GM19035 (cell line): ENCODE data around the gene MORC4.

Source experiments
- ATAC-seq: cut with Tn5 transposase; IDR thresholded peaks from one replicate; pipeline ENCODE4 v1.9.1; 2021; ENCODE audit not compliant: unreplicated experiment

MORC4 gene

GRCh38 chrX:106954041-106954440, 46.0 kb downstream of the MORC4 start:
- ATAC-seq, result no peak

GRCh38 chrX:106952988-106953387, 47.0 kb downstream of the MORC4 start:
- ATAC-seq, result no peak

DNA sequence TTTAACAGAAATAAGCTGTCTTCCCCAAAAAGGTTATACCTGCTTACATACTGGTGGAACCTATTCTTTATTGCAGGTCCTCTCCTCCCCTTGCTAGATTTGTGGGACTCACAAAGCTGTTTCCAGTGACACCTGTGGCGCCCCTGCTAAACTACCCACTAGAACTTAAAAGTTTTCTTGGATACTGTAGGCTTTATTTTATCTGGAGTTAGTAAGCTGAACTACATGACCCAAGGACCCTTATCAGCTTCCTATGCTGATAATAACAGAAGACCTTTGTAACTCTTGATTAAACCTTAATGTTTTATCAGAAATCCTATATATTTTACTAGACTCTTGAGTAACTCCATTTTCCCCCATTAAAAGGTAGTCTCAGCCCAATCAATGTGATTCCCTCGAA, 47.5 kb downstream of the MORC4 start:
- no peak for ATAC-seq

GRCh38 chrX:106952089-106952488, 47.9 kb downstream of the MORC4 start:
- no peak for ATAC-seq

DNA sequence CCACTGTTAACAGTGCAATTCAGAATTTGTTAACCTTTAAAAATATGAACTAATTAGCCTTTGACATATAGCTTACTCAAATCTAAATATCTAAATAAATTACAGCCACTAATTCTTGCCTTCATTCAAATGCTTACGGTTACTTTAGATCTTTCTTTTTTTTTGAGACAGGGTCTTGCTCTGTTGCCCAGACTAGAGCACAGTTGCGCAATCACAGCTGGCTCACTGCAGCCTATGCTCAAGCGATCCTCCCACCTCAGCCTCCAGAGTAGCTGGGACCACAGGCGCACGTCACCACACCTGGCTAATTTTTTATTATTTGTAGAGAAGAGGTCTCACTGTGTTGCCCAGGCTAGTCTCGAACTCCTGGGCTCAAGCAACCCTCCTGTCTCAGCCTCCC, 48.8 kb downstream of the MORC4 start:
- ATAC-seq, result no peak

- ATAC-seq, result no peak
These were observed 49.6 kb downstream of the MORC4 start for GRCh38 chrX:106950381-106950780.

- ATAC-seq, result no peak
These were observed 50.6 kb downstream of the MORC4 start for GRCh38 chrX:106949366-106949765.

DNA sequence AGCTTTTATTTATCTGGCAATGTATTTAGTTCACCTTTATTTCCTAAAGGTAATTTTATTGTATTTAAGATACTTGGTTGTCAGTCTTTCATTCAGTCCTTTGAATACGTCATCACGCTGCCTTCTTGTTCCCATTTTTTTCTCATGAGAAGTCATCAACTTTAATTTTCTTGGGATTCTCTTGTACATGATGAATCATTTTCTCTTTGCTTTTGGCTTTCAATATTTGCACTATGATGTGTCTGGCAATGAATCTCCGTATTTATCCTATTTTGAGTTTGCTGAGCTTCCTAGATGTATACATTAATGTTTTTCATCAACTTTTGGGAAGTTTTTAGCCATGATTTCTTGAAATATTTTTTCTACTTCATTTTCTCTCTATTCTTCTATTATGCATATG, 51.4 kb downstream of the MORC4 start:
- no peak for ATAC-seq

GRCh38 chrX:106946464-106946863, 53.5 kb downstream of the MORC4 start:
- no peak for ATAC-seq

GRCh38 chrX:106940068-106940467, 59.9 kb downstream of the MORC4 start:
- ATAC-seq, result no peak

- no peak for ATAC-seq
These were observed 60.4 kb downstream of the MORC4 start for GRCh38 chrX:106939566-106939965.

- no peak for ATAC-seq
These were observed 63.8 kb downstream of the MORC4 start for GRCh38 chrX:106936246-106936645.

DNA sequence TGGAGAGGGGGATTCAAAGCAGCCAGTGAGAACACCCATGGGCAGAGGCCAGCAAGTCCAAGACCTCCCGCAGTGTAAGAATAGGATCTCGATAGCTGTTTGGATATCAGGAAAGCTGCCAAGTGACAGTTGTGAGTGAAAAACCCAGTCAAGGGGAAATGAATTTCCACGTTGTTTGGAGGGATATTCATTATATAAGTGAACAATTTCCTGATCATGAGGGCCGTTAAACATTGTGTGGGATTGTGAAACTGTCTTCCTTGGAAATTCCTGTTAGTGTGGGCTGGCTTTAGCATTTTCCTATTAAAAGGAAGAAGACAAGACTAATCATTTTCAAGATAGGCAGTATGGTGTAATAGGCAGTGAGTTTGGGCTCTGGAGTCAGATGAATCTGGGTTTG, 64.8 kb downstream of the MORC4 start:
- no peak for ATAC-seq

DNA sequence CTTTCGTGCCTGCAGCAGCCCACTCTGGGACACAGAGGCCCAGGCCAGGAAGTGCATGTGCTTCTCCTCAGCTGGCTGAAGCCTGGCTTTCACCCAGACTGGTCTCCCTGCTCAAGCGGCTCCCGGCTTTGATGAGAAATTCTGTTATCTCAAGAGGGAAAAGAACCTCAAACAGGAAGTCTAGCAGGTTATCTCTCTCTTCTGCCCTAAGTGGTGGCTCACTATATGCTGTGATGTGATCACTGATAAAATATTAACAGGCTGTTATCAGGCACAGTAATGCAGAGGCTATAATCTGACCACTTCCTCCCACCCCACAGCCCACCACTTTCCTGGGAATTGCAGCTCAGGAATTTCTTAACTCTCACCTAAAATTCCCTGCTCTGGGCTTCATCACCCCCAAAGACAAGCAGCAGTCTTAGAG, 66.5 kb downstream of the MORC4 start:
- no peak for ATAC-seq

DNA sequence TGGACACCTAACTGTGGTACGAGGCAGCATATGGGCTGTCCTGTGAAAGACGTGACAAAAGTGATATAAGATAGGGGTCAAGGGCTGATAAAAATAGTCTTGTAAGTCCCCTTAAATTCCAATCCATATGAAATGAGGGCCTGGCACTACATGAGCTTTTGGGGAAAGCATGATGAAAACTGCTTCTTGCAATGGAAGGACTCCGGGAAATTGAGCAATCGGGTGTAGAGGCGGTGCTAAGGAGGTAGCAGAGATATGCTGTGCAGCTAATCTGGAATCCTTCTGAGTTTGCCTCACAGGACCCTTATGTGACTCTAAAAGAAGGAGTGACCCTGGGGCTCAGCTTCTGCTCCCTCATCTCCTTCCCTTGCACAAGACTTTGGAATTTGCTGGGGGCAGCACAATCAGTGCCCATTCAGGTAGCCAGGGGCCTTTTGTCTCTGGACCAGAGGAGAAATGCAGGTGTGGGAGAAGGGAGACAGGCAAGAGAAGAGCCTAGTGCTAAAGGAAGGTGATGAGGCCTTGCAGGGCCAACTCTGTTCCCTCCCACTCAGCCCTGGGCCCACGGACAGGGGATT, 67.0 kb downstream of the MORC4 start:
- no peak for ATAC-seq

DNA sequence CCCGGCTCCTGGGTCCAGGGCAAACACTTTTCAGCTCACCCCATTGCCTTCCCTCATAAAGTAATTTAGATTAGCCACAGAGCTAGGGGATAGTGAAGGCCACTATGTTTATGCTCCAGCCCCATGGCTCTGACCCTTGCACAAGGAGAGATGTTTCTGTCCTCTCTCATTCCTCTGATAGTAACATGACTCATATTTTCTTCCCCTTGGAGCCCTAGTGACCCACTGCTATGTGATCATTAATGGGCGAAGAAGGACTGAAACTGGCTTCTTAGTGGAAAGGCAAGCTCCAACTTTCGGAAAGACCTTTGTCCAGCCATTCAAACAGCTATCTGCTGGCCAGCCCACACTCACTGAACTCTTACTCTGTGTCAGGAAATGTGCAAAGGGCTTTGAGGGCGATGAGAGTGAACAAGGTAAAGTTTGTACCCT, 67.5 kb downstream of the MORC4 start:
- ATAC-seq, result no peak

- no peak for ATAC-seq
These were observed 68.1 kb downstream of the MORC4 start for GRCh38 chrX:106931831-106932491.

GRCh38 chrX:106928227-106928626, 71.8 kb downstream of the MORC4 start:
- ATAC-seq, result no peak

DNA sequence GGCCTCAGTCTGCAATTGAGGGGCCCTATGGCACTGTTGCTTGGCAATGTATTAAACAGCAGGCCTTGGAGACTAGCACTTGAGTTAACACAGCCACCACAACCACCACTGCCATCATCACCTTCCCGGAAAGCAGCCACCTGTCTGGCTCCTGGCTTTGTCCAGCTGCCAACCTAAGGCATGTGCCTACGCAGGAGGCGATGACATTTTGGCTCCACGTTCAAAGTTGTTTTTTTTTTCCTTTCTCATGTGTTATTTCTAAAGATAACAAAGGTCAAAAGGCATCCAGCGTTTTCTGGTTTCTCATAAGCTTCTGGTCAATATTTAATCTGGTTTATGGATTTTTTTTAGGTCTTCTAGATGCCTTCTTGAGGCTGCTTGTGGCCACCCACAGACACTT, 72.3 kb downstream of the MORC4 start:
- no peak for ATAC-seq

GRCh38 chrX:106927023-106927422, 73.0 kb downstream of the MORC4 start:
- no peak for ATAC-seq

DNA sequence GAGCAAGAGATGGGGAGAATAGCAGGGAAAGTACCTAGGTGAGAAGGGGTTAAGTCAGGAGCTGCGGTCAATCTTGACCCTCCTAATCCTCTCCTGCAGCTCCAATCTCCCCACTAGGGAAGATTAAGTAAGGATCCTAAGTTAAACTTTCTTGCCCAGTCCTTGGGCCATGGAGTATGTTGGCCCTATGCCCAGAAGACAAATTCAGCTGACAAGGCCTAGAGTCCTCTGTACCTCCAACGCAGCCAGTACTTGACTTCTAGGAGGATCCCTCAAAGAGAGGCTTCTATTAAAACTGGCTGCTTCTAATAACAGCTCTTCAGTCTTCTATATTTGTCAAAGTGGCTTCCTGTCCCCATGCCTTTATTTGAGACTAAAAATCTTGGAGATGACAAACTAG, 78.4 kb downstream of the MORC4 start:
- no peak for ATAC-seq

GRCh38 chrX:106919932-106920452, 80.0 kb downstream of the MORC4 start, which contains the start of gene CLDN2:
TSS of gene CLDN2 (plus strand) at chrX:106920402. CDS start at chrX:106928229, 7,827 bp downstream.
- no peak for ATAC-seq
